Fibroblast of lung (primary cell): ENCODE measurements around the gene NMUR1.

Source experiments
- EZH2 ChIP-seq: IDR thresholded peaks from 2 replicates; pipeline ENCODE4 v1.5.1; 2012; ENCODE audit warnings: low read length, control low read depth, mild to moderate bottlenecking; ENCODE audit errors: missing control alignments
- TF ChIP-seq, protein P1 (sequence below), 2 donors: IDR thresholded peaks in 1 of 2; conservative IDR thresholded peaks in 1 of 2; 1 replicate in 1 of 2; 2 replicates in 1 of 2; pipeline ENCODE4 v1.5.1; 2011 to 2012; ENCODE audit warnings: low read length in 2 of 2, control low read depth in 1 of 2, inconsistent platforms in 1 of 2, low read depth in 1 of 2, mild to moderate bottlenecking in 1 of 2

GRCh38 chr2:231515603-231516002 lies 14.6 kb downstream of the NMUR1 start:
- TF ChIP-seq, protein P1, sequence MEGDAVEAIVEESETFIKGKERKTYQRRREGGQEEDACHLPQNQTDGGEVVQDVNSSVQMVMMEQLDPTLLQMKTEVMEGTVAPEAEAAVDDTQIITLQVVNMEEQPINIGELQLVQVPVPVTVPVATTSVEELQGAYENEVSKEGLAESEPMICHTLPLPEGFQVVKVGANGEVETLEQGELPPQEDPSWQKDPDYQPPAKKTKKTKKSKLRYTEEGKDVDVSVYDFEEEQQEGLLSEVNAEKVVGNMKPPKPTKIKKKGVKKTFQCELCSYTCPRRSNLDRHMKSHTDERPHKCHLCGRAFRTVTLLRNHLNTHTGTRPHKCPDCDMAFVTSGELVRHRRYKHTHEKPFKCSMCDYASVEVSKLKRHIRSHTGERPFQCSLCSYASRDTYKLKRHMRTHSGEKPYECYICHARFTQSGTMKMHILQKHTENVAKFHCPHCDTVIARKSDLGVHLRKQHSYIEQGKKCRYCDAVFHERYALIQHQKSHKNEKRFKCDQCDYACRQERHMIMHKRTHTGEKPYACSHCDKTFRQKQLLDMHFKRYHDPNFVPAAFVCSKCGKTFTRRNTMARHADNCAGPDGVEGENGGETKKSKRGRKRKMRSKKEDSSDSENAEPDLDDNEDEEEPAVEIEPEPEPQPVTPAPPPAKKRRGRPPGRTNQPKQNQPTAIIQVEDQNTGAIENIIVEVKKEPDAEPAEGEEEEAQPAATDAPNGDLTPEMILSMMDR (conservative IDR thresholded peaks at IDR 0.05 in 1 of 2, IDR thresholded peaks at IDR 0.05 in 1 of 2; ENCODE audit: low read depth in 1 of 2, low read length in 2 of 2), result no peak
- no peak for TF ChIP-seq EZH2
